Heart left ventricle (tissue), 13 donors: ENCODE measurements around the gene FBXW8.

Experiments
- POLR2A ChIP-seq, 2 donors: fragments of 450-650 bp; IDR thresholded peaks; one replicate each; pipeline ENCODE4 v1.6.1; 2017; ENCODE audit warnings: antibody characterized with exemption in 2 of 2, mild to moderate bottlenecking in 2 of 2, moderate library complexity in 2 of 2
- TF ChIP-seq, protein P1 (sequence below), 12 donors: fragments of 200-600 bp; sonication (generic) in 4 of 12; IDR thresholded peaks; one replicate each; pipeline versions ENCODE4 v1.5.0 to v1.8.0; 2018 to 2022; ENCODE audit warnings: antibody characterized with exemption in 12 of 12, mild to moderate bottlenecking in 5 of 12
- donor health status: ischemic (EF 13 %, LVEDD 7.1; RV severe dilation, severe dysfunction).
- donor health status: DM: no; HTN: yes; CAD: no.
- donor health status: DM: no; HTN: no; CAD: no.
- donor health status: ischemic (EF 25% LVEDD 6.9; RV normal size, moderate dysfunction).
- donor health status: ischemic (EF 25% LVEDD 5.7; RV mildly dilated, moderate dysfunction).
- donor health status: ischemic (EF 35%, LVEDD 5.7; RV mildly dilated, moderate dysfunction).
- donor health status: nonischemic (EF 11% LVEDD 7.7; RV severe dilation, severe dysfunction).
- donor health status: DM: yes; HTN: yes; CAD: no.
- donor health status: PGD.
- donor health status: ischemic (EF 29% LVEDD 5.4; RV normal size, mild dysfunction).
- donor health status: nonischemic (EF 23%, LVEDD 6.1; RV moderate dilation, normal function).

DNA sequence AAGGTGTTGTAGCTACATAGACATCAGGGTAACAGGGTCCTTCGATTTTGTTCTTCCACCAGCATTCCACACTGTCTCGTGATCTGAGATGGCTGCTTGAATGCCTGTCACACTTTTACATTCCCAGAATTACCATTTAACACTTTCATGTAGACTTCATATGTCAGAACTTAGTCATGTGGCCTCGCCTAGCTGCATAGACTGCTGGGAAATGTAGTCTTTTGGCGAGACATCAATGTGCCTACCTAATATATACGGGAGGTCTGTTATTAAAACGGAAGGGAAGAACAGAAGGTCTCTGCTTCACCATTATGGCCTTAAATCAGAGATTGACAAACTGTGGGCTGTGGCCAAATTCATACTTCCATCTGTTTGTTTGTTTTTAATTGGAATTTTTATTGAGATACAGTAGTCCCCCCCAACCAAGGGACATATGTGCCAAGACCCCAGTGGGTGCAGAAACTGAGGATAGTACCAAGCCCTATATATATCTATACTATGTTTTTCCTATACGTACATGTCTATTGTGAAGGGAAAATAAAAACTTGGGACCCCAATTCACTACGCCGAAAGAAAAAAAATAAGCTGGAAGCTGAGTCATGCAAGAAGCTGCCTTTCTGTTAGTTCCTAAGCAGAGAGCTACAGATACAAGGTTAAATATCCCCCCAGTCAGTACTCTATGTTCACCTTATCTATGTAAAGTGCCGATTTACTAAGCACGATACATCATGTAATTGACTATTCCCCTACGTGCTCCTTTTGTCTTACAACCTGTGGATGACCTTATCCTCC is 18.2 kb upstream of the FBXW8 start:
- TF ChIP-seq, protein P1, sequence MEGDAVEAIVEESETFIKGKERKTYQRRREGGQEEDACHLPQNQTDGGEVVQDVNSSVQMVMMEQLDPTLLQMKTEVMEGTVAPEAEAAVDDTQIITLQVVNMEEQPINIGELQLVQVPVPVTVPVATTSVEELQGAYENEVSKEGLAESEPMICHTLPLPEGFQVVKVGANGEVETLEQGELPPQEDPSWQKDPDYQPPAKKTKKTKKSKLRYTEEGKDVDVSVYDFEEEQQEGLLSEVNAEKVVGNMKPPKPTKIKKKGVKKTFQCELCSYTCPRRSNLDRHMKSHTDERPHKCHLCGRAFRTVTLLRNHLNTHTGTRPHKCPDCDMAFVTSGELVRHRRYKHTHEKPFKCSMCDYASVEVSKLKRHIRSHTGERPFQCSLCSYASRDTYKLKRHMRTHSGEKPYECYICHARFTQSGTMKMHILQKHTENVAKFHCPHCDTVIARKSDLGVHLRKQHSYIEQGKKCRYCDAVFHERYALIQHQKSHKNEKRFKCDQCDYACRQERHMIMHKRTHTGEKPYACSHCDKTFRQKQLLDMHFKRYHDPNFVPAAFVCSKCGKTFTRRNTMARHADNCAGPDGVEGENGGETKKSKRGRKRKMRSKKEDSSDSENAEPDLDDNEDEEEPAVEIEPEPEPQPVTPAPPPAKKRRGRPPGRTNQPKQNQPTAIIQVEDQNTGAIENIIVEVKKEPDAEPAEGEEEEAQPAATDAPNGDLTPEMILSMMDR (IDR thresholded peaks at IDR 0.05): no peak
- no peak for TF ChIP-seq POLR2A (IDR thresholded peaks at IDR 0.05)
